OCI-LY7 (cell line): ENCODE data around the gene PADI6.

Experiments
- CTCF ChIP-seq: fragments of 200-600 bp; sonication (generic); conservative IDR thresholded peaks from 2 replicates; pipeline ENCODE4 v1.5.1; 2014; ENCODE audit warnings: mild to moderate bottlenecking, antibody characterized with exemption, low read length, moderate library complexity, mixed read lengths
- EZH2phosphoT487 ChIP-seq: fragments of 200-600 bp; sonication (generic); IDR thresholded peaks from 2 replicates; pipeline ENCODE4 v1.6.1; 2018; ENCODE audit warnings: low read depth, borderline replicate concordance, mild to moderate bottlenecking, mixed run types, antibody characterized with exemption, low read length, moderate library complexity, mixed read lengths

- TF ChIP-seq CTCF (no peak), EZH2phosphoT487 (no peak)
Observed at GRCh38 chr1:17351598-17352324, 20.2 kb upstream of the PADI6 start.
